Measurements from ENCODE around the gene FRMD4A. TPM values are rescaled to one million over a fixed set of nuclear protein-coding genes. Genes with fewer than 3 reads are reported as not detected.
"Not testable (repeated sequence)": the region's sequence is repeated elsewhere in the genome, so short reads cannot be mapped to it uniquely, and the experiment has no call there.

FRMD4A gene
- total RNA-seq, 2 experiments from 2014 or later = 0.30 to 0.35 TPM

DNA sequence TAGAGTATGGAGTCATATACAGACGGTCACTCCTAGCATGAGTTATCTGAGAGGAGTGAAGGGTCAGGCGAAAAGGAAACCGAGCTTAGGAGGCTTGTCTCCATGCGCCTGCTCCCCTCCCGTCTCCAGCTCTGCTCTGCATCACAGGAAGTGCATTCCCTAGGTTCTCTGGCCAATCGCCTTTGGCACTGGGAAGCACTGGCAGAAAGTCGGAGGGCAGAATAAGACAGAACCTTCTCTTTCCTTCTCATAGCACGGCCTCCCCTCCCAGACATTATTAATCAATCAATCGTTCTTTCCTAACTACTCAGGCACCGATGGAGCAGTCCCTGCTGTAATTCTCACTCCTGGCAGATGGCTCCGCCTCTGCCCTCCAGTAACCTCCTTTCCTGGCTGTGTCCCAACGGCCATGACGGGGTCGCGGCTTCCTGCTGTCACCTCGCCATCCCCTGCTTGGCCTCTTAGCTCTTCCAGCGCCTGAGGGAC is 177.1 kb downstream of the FRMD4A start:
- Mint-ChIP-seq H3K4me1 (no peaks in the 10 kb centered on the region), H3K27me3 (peaks cover 9% of the 10 kb centered on the region), H3K4me3 (no peak overlapping the region), H3K27ac (no peak overlapping the region), H3K9me3 (no peaks in the 10 kb centered on the region), H3K36me3 (ENCODE audit: low read depth) (no peaks in the 10 kb centered on the region)
- DNase-seq = no peak
- POLR2A ChIA-PET = no interaction called here
- CTCF ChIA-PET = no interaction called here

DNA sequence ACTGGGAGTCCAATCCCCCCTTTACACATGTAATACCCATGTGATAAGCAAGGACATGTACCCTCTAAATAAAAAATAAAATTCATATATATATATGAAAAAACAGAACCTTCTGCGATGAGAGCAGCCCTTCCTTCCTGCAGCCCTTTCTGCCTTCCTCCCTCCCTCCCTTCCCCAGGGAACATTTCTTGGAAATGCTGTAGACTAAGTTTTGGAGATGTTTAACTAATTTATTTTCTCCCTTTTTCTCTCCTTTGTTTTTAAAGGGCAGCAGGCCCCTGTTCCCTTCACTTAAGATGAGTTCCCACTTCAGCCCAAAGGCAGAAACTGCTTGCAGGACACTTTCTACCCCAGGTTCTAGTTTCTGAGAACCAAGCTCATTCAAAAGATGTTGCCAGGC is 179.2 kb downstream of the FRMD4A start:
- Mint-ChIP-seq H3K27me3 (peaks cover 5% of the 10 kb centered on the region), H3K9me3 (no peaks in the 10 kb centered on the region), H3K36me3 (ENCODE audit: low read depth) (no peaks in the 10 kb centered on the region), H3K4me1 (no peaks in the 10 kb centered on the region), H3K27ac (no peak overlapping the region), H3K4me3 (no peak overlapping the region)
- no peak for DNase-seq
- ChIA-PET CTCF (no interaction called here), POLR2A (no interaction called here)

DNA sequence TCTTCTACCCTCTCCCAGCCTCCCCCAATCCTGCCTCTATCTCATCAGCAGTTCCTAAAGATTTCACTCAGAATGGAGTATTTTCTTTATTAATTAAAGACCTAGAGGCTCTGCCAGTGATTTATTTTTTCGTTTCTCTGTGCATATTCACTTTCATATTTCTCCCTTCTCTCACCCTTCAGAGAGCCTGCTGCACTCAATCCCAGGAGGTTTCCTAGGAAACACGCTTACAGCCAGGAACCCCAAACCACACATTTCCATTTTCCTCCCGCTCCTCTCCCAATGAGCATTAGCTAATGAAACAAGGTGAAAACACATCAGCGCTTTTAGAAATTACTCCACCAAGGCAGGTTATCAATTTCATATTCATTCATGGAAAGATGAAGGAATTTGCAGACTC is 180.2 kb downstream of the FRMD4A start:
- Mint-ChIP-seq H3K27ac (no peak overlapping the region), H3K4me3 (no peak overlapping the region), H3K9me3 (no peaks in the 10 kb centered on the region), H3K4me1 (no peaks in the 10 kb centered on the region), H3K27me3 (peaks cover 5% of the 10 kb centered on the region), H3K36me3 (ENCODE audit: low read depth) (no peaks in the 10 kb centered on the region)
- ChIA-PET CTCF (no interaction called here), POLR2A (no interaction called here)
- no peak for DNase-seq

DNA sequence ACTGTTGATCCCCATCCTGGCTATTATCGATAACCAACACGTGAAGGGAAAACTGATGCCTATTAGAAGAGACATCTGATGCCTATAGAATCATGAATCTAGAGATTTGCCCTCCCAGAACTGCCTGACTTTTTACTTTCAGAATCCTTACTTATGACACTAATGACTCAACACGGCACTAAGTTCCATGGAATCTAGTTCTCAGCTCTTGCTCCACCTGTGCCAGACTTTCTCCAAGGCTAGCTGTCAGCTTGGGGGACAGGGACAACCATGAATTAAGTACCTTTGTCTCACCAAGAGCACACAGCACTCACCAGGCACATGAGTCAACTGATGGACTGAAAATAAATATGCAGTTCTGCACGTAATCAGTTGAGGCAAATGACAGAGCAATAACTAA is 184.2 kb downstream of the FRMD4A start:
- H3K4me1 Mint-ChIP-seq = no peaks in the 10 kb centered on the region
- H3K4me3 Mint-ChIP-seq = no peak overlapping the region
- H3K27ac Mint-ChIP-seq = no peak overlapping the region
- CTCF ChIA-PET = no interaction called here
- H3K9me3 Mint-ChIP-seq = no peaks in the 10 kb centered on the region
- no peaks in the 10 kb centered on the region for H3K36me3 Mint-ChIP-seq (ENCODE audit: low read depth)
- no peak for DNase-seq
- POLR2A ChIA-PET = no interaction called here
- H3K27me3 Mint-ChIP-seq = peaks cover 17% of the 10 kb centered on the region

DNA sequence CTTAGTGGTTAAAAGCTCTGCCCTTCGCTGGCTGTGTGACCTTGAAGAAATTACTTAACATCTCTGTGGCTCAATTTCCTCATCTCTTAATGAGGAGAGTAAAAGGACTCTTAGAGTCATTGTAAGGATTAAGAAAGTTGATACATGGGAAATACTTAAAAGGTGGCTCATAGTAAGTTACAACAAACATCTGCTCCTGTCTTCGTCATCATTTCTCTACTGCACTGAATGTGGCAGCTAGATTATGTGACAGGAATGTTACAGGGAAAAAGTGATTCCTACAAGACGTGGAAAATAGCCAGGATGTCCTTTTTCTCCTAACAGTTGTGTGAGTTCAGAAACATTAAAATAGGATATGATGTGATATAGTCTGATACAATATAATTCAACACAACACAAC is 184.7 kb downstream of the FRMD4A start:
- CTCF ChIA-PET = no interaction called here
- Mint-ChIP-seq H3K27ac (no peak overlapping the region), H3K9me3 (no peaks in the 10 kb centered on the region), H3K4me3 (no peak overlapping the region), H3K27me3 (peaks cover 15% of the 10 kb centered on the region), H3K4me1 (no peaks in the 10 kb centered on the region), H3K36me3 (ENCODE audit: low read depth) (no peaks in the 10 kb centered on the region)
- DNase-seq = no peak
- POLR2A ChIA-PET = no interaction called here

DNA sequence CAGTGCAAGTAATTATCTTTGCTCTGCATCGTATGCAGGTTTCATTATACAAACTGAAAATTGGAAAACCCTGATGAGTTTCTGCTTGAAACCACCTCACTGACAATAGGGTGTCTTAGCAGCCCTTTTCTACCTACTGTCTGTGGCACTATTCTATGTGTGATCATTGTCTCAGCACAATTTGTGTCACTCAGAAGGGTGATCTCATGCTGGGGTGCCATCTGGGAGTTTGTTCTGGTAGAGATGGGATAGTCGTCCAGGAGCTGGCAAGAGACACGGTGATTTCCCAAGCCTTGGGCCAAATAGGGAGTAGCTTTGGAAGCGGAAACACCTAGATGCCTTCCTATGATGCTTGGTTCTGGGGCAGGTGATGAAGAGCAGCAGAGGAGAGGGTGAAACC is 186.3 kb downstream of the FRMD4A start:
- POLR2A ChIA-PET = no interaction called here
- H3K9me3 Mint-ChIP-seq = no peaks in the 10 kb centered on the region
- H3K4me1 Mint-ChIP-seq = no peaks in the 10 kb centered on the region
- no peak overlapping the region for H3K27ac Mint-ChIP-seq
- no peak for DNase-seq
- peaks cover 12% of the 10 kb centered on the region for H3K27me3 Mint-ChIP-seq
- no peaks in the 10 kb centered on the region for H3K36me3 Mint-ChIP-seq (ENCODE audit: low read depth)
- H3K4me3 Mint-ChIP-seq = no peak overlapping the region
- CTCF ChIA-PET = no interaction called here

DNA sequence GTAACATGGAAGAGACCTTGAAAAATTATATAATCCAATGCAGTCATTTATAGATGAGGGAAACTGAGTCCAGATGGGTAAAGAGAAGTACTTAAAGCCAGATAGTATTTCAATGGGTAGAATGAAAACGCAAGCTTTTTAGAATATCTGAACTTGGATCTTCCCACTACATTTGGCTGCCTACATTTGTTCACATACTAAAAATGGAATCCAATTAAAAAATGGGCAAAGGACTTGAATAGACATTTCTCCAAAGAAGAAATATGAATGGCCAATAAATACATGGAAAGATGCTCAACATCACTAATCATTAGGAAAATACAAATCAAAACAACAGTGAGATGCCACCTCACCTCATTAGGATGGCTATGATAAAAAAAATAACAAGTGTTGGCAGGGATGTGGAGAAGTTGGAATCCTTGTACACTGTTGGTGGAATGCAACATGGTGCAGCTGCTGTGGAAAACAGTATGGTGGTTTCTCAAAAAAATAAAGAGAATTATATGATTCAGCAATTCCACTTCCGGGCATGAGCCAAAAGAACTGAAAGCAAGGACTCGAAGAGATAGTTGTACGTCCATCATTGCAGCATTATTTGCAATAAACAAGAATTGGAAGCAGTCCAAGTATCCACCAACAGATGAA is 188.0 kb downstream of the FRMD4A start:
- Mint-ChIP-seq H3K4me3 (no peak overlapping the region), H3K9me3 (no peaks in the 10 kb centered on the region), H3K27ac (no peak overlapping the region), H3K27me3 (peaks cover 12% of the 10 kb centered on the region), H3K36me3 (ENCODE audit: low read depth) (no peaks in the 10 kb centered on the region), H3K4me1 (no peaks in the 10 kb centered on the region)
- DNase-seq = no peak
- CTCF ChIA-PET = no interaction called here
- POLR2A ChIA-PET = no interaction called here

DNA sequence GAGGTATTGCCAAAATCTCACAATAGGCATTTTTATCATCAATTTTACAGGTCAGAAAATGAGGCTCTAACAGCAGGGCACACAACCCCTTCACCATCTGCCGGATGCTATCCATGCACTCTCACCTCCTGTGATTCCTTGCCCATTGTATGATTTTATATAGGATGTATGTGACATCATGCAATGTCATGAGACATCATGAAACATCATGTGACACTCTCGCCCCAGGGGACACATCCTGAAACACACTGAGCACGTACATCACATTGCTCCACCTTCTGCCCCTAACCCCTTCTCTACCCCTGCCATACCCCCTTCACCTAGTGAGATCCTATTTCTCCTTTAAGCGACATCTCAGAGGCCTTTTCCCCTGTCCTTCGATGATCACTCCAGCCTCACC is 189.4 kb downstream of the FRMD4A start:
- H3K4me1 Mint-ChIP-seq = no peaks in the 10 kb centered on the region
- ChIA-PET CTCF (no interaction called here), POLR2A (no interaction called here)
- no peak overlapping the region for H3K4me3 Mint-ChIP-seq
- H3K9me3 Mint-ChIP-seq = no peaks in the 10 kb centered on the region
- no peak overlapping the region for H3K27ac Mint-ChIP-seq
- no peaks in the 10 kb centered on the region for H3K36me3 Mint-ChIP-seq (ENCODE audit: low read depth)
- peaks cover 17% of the 10 kb centered on the region for H3K27me3 Mint-ChIP-seq
- DNase-seq = no peak

DNA sequence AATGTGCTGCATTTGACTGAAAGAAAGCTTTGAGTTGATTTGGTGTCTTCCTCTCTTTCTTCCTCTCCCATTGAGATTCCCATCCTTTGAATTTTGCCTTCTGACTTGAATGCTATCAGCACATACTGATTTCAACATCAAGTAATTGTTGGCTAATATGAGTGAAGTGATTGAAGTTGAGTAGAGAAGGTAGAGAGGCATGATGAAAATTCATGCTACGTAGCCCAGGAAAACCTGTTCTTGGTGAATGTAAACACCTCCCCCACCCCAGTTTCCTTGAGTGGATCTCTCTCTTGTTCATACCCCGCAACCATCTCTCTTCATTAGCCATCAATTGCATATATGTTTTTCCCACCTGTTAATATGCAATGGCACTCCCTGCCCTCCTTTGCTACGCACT is 193.3 kb downstream of the FRMD4A start:
- no peak overlapping the region for H3K27ac Mint-ChIP-seq

DNA sequence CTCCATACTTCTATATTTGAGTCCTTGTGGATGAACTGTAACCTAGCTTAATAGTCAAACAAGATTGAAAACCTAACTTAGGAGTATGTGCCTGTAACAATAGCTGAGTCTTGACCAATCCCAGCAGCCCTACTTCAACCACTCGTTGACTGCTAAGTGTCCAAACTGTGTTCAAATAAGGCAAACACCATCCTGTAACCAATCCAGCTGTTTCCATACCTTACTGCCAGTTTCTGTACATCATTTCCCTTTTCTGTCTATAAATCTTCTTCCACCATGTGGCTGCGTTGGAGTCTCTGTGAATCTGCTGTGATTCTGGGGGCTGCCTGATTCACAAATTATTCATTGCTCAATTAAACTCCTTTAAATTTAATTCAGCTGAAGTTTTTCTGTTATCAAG is 195.5 kb downstream of the FRMD4A start:
- H3K4me1 Mint-ChIP-seq; H3K27ac Mint-ChIP-seq; H3K36me3 Mint-ChIP-seq (ENCODE audit: low read depth); CTCF ChIA-PET; H3K4me3 Mint-ChIP-seq; H3K27me3 Mint-ChIP-seq; H3K9me3 Mint-ChIP-seq; POLR2A ChIA-PET; DNase-seq: not testable (repeated sequence)

More for the DNA sequence above, 193.3 kb downstream of the FRMD4A start:
- POLR2A ChIA-PET = no interaction called here
- Mint-ChIP-seq H3K4me3 (no peak overlapping the region), H3K9me3 (no peaks in the 10 kb centered on the region), H3K4me1 (no peaks in the 10 kb centered on the region), H3K27me3 (peaks cover 12% of the 10 kb centered on the region), H3K36me3 (ENCODE audit: low read depth) (no peaks in the 10 kb centered on the region)
- DNase-seq = no peak
- CTCF ChIA-PET = no interaction called here

DNA sequence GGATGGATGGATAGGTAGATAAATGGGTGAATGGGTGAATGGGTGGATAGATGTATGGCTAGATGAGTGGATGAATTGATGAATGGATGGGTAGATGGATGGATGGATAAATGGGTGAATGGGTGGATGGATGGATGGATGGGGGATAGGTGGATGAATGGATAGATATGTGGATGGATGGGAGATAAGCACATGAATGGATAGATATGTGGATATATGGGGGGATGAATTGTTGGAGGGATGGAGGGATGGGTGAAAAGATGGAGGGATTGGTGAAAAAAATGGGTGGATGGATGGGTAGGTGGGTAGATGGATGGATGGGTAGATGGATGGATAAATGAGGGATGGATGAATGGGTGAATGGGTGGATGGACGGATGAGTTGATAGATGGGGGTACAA is 196.4 kb downstream of the FRMD4A start:
- H3K4me3 Mint-ChIP-seq = no peak overlapping the region
- no peaks in the 10 kb centered on the region for H3K4me1 Mint-ChIP-seq
- H3K27me3 Mint-ChIP-seq = peaks cover 4% of the 10 kb centered on the region
- CTCF ChIA-PET = no interaction called here
- H3K27ac Mint-ChIP-seq = no peak overlapping the region
- no peaks in the 10 kb centered on the region for H3K36me3 Mint-ChIP-seq (ENCODE audit: low read depth)
- no peak for DNase-seq
- POLR2A ChIA-PET = no interaction called here
- no peaks in the 10 kb centered on the region for H3K9me3 Mint-ChIP-seq

DNA sequence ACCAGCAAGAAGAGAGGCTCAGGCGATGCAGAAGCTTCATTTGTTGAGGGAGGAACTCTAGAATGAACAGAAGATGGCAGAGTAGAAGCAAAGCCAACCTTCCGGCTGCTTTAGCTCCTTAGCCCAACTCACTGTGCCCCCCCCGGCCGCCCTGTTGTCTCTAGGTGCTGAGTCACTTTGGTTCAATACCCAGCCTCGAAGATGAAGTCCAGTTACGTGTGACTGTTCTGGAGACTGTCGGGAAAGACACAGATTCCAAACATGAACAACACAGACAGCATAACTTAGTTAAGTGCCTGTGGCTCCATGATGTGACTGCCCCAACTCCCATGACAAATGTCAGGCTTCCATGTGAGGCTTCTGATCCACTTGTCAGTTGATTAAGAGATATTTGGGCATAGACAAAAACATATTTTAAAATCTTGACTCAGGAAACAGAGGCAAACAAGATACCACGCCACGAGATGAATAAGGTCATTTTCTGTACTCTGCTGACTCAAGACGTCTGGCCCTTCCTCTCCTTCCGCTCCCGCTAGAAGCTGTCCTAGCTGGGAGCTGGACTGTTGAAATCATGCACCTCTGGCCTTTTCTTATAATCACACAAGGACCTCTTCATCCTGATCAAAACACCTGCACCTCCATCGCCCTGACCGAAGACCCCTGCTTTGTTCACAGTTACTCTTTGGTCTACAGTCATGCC is 199.3 kb downstream of the FRMD4A start:
- DNase-seq = no peak
- POLR2A ChIA-PET = no interaction called here
- H3K4me1 Mint-ChIP-seq = no peaks in the 10 kb centered on the region
- CTCF ChIA-PET = no interaction called here
- no peak overlapping the region for H3K4me3 Mint-ChIP-seq
- peaks cover under 1% of the 10 kb centered on the region for H3K27me3 Mint-ChIP-seq
- no peaks in the 10 kb centered on the region for H3K36me3 Mint-ChIP-seq (ENCODE audit: low read depth)
- H3K9me3 Mint-ChIP-seq = no peaks in the 10 kb centered on the region
- no peak overlapping the region for H3K27ac Mint-ChIP-seq

DNA sequence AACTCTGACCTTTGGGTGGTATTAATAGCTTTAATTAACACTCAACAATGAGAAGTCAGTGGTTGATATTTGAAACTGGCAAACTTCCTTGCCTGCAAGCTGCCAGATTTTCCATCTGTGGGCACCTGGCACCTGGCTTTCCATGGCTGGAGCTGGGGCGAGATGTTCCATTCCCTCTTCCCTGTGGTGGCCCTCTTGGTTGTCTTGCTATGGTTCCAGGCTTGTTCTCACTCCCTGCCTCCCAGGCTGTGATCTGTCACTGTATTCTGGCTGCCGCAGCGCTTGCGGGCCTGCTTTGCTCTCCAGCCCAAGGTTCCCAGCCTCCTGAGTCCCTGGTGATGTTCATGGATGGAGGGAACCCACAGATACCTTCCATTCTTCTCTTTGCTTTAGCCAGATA is 201.0 kb downstream of the FRMD4A start:
- no peak for DNase-seq
- CTCF ChIA-PET = no interaction called here
- POLR2A ChIA-PET = no interaction called here
- Mint-ChIP-seq H3K27me3 (peaks cover 4% of the 10 kb centered on the region), H3K36me3 (ENCODE audit: low read depth) (no peaks in the 10 kb centered on the region), H3K4me1 (no peaks in the 10 kb centered on the region), H3K4me3 (no peak overlapping the region), H3K9me3 (no peaks in the 10 kb centered on the region), H3K27ac (no peak overlapping the region)

DNA sequence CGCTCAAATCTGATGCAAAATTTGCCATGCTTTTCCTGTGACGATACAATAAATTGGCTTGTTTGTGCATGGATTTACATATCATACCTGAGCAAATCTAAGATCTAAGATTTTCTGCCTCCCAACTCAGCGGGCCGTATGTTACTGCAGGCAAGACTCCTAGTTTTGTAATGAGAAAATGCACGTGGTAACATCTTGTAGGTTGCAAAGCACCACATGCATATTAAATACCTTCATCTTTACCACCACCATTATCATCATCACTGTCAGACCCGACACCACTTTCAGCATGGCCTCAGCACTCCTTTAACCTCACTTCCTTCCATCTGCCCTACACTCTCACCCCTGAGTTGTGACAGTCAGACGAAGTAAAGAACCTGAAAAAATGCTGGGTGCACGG is 202.2 kb downstream of the FRMD4A start:
- Mint-ChIP-seq H3K36me3 (ENCODE audit: low read depth) (no peaks in the 10 kb centered on the region), H3K9me3 (no peaks in the 10 kb centered on the region), H3K4me3 (no peak overlapping the region), H3K27ac (no peak overlapping the region), H3K4me1 (no peaks in the 10 kb centered on the region), H3K27me3 (peaks cover 4% of the 10 kb centered on the region)
- ChIA-PET CTCF (no interaction called here), POLR2A (no interaction called here)
- DNase-seq = no peak

Data from activated CD4-positive, alpha-beta memory T cell treated with anti-CD3 and anti-CD28 coated beads, Interleukin-2, amount 10 ng/mL, durations not matched to agents 7 days and 5 days (primary cell).